Measurements from ENCODE around the gene DLGAP1. TPM values are rescaled to one million over a fixed set of nuclear protein-coding genes. Genes with fewer than 3 reads are reported as not detected.
"Not testable (repeated sequence)": the region's sequence is repeated elsewhere in the genome, so short reads cannot be mapped to it uniquely, and the experiment has no call there.

Gene DLGAP1
- total and polyA plus RNA-seq, 5 donors = 0.11 to 0.31 (median 0.20) TPM; not detected in 1

- H3K9me3 ChIP-seq (ENCODE audit: control insufficient read depth, low read length) = no peaks in the 10 kb centered on the region
- no peak overlapping the region for H3K27ac ChIP-seq (ENCODE audit: low read length)
- intact Hi-C loops (cut with DNase I) = no loop called here
- 90% methylated on average over 9 of the region's 9 CpGs for WGBS
- no peaks in the 10 kb centered on the region for H3K27me3 ChIP-seq (ENCODE audit: control insufficient read depth, insufficient read depth)
- no peaks in the 10 kb centered on the region for H3K4me1 ChIP-seq (ENCODE audit: control insufficient read depth, insufficient read depth, low read length)
- DNase-seq (no peak), ATAC-seq (no peak)
- H3K4me3 ChIP-seq (ENCODE audit: low read length) = no peak overlapping the region
These were observed 969.7 kb downstream of the DLGAP1 start for GRCh38 chr18:3485153-3486149.

GRCh38 chr18:3482258-3482657 lies 972.8 kb downstream of the DLGAP1 start:
- ATAC-seq (no peak), DNase-seq (no peak)
- Histone ChIP-seq H3K4me3 (ENCODE audit: low read length) (no peak overlapping the region), H3K4me1 (ENCODE audit: control insufficient read depth, insufficient read depth, low read length) (no peaks in the 10 kb centered on the region), H3K27me3 (ENCODE audit: control insufficient read depth, insufficient read depth) (no peaks in the 10 kb centered on the region), H3K9me3 (ENCODE audit: control insufficient read depth, low read length) (no peaks in the 10 kb centered on the region), H3K27ac (ENCODE audit: low read length) (no peak overlapping the region)
- intact Hi-C loops (cut with DNase I) = no loop called here
- WGBS = 75% methylated on average over 3 of the region's 3 CpGs

- no peaks in the 10 kb centered on the region for H3K4me1 ChIP-seq (ENCODE audit: control insufficient read depth, insufficient read depth, low read length)
- no peak overlapping the region for H3K4me3 ChIP-seq (ENCODE audit: low read length)
- H3K9me3 ChIP-seq (ENCODE audit: control insufficient read depth, low read length) = no peaks in the 10 kb centered on the region
- no peak overlapping the region for H3K27ac ChIP-seq (ENCODE audit: low read length)
- no peak for DNase-seq
- H3K27me3 ChIP-seq (ENCODE audit: control insufficient read depth, insufficient read depth) = no peaks in the 10 kb centered on the region
- WGBS = 32% methylated on average over 5 of the region's 5 CpGs
- intact Hi-C loops (cut with DNase I) = no loop called here
- peak; percentile 49 to 64 for ATAC-seq
These were observed 973.4 kb downstream of the DLGAP1 start for GRCh38 chr18:3481696-3482210.

- intact Hi-C loops (cut with DNase I) = no loop called here
- Histone ChIP-seq H3K4me1 (ENCODE audit: control insufficient read depth, insufficient read depth, low read length) (no peaks in the 10 kb centered on the region), H3K9me3 (ENCODE audit: control insufficient read depth, low read length) (no peaks in the 10 kb centered on the region), H3K4me3 (ENCODE audit: low read length) (no peak overlapping the region), H3K27ac (ENCODE audit: low read length) (no peak overlapping the region), H3K27me3 (ENCODE audit: control insufficient read depth, insufficient read depth) (no peaks in the 10 kb centered on the region)
- no peak for DNase-seq
- 91% methylated on average over 5 of the region's 5 CpGs for WGBS
- no peak for ATAC-seq
These were observed 974.1 kb downstream of the DLGAP1 start for GRCh38 chr18:3480827-3481573.

GRCh38 chr18:3479978-3480509 lies 975.1 kb downstream of the DLGAP1 start:
- intact Hi-C loops (cut with DNase I) = no loop called here
- Histone ChIP-seq H3K4me3 (ENCODE audit: low read length) (no peak overlapping the region), H3K27ac (ENCODE audit: low read length) (no peak overlapping the region), H3K27me3 (ENCODE audit: control insufficient read depth, insufficient read depth) (no peaks in the 10 kb centered on the region), H3K4me1 (ENCODE audit: control insufficient read depth, insufficient read depth, low read length) (no peaks in the 10 kb centered on the region), H3K9me3 (ENCODE audit: control insufficient read depth, low read length) (no peaks in the 10 kb centered on the region)
- 88% methylated on average over 5 of the region's 5 CpGs for WGBS
- no peak for DNase-seq
- ATAC-seq = no peak

- Histone ChIP-seq H3K9me3 (ENCODE audit: control insufficient read depth, low read length) (no peaks in the 10 kb centered on the region), H3K27me3 (ENCODE audit: control insufficient read depth, insufficient read depth) (no peaks in the 10 kb centered on the region), H3K4me3 (ENCODE audit: low read length) (no peak overlapping the region), H3K4me1 (ENCODE audit: control insufficient read depth, insufficient read depth, low read length) (no peaks in the 10 kb centered on the region), H3K27ac (ENCODE audit: low read length) (no peak overlapping the region)
- intact Hi-C loops (cut with DNase I) = no loop called here
- DNase-seq = no peak
- no peak for ATAC-seq
- whole genome bisulfite sequencing = 88% methylated on average over 8 of the region's 8 CpGs
These were observed 976.7 kb downstream of the DLGAP1 start for GRCh38 chr18:3478262-3478978.

- ATAC-seq = no peak
- intact Hi-C loops (cut with DNase I) = no loop called here
- WGBS = 77% methylated on average over 18 of the region's 18 CpGs
These were observed 982.2 kb downstream of the DLGAP1 start for GRCh38 chr18:3472681-3473544.

GRCh38 chr18:3472121-3472520 lies 983.0 kb downstream of the DLGAP1 start:
- DNase-seq; intact Hi-C loops (cut with DNase I); H3K4me1 ChIP-seq (ENCODE audit: control insufficient read depth, insufficient read depth, low read length); H3K27ac ChIP-seq (ENCODE audit: low read length); H3K9me3 ChIP-seq (ENCODE audit: control insufficient read depth, low read length); ATAC-seq; H3K27me3 ChIP-seq (ENCODE audit: control insufficient read depth, insufficient read depth); H3K4me3 ChIP-seq (ENCODE audit: low read length): not testable (repeated sequence)
- 92% methylated on average over 3 of the region's 3 CpGs for WGBS

More at GRCh38 chr18:3472681-3473544, 982.2 kb downstream of the DLGAP1 start:
- Histone ChIP-seq H3K4me1 (ENCODE audit: control insufficient read depth, insufficient read depth, low read length) (no peaks in the 10 kb centered on the region), H3K27me3 (ENCODE audit: control insufficient read depth, insufficient read depth) (no peaks in the 10 kb centered on the region), H3K9me3 (ENCODE audit: control insufficient read depth, low read length) (no peaks in the 10 kb centered on the region), H3K27ac (ENCODE audit: low read length) (no peak overlapping the region), H3K4me3 (ENCODE audit: low read length) (no peak overlapping the region)
- DNase-seq = no peak

GRCh38 chr18:3471141-3471648 lies 983.9 kb downstream of the DLGAP1 start:
- ATAC-seq (no peak), DNase-seq (no peak)
- no peaks in the 10 kb centered on the region for H3K4me1 ChIP-seq (ENCODE audit: control insufficient read depth, insufficient read depth, low read length)
- intact Hi-C loops (cut with DNase I) = no loop called here
- WGBS = 87% methylated on average over 3 of the region's 3 CpGs
- no peak overlapping the region for H3K27ac ChIP-seq (ENCODE audit: low read length)
- H3K4me3 ChIP-seq (ENCODE audit: low read length) = no peak overlapping the region
- H3K9me3 ChIP-seq (ENCODE audit: control insufficient read depth, low read length) = no peaks in the 10 kb centered on the region
- no peaks in the 10 kb centered on the region for H3K27me3 ChIP-seq (ENCODE audit: control insufficient read depth, insufficient read depth)

GRCh38 chr18:3468833-3469232 lies 986.3 kb downstream of the DLGAP1 start:
- intact Hi-C loops (cut with DNase I) = no loop called here
- ATAC-seq = no peak
- no peak for DNase-seq
- 64% methylated on average over 8 of the region's 8 CpGs for WGBS
- H3K4me3 ChIP-seq (ENCODE audit: low read length) = no peak overlapping the region
- H3K9me3 ChIP-seq (ENCODE audit: control insufficient read depth, low read length) = no peaks in the 10 kb centered on the region
- H3K4me1 ChIP-seq (ENCODE audit: control insufficient read depth, insufficient read depth, low read length) = peaks cover 1% of the 10 kb centered on the region
- no peak overlapping the region for H3K27ac ChIP-seq (ENCODE audit: low read length)
- no peaks in the 10 kb centered on the region for H3K27me3 ChIP-seq (ENCODE audit: control insufficient read depth, insufficient read depth)
